ENCODE data around the gene SRD5A1. TPM values are rescaled to one million over a fixed set of nuclear protein-coding genes. Genes with fewer than 3 reads are reported as not detected.

Gene SRD5A1
- total RNA-seq, 4 donors from 2014 or later = 34.1 to 126 (median 80.1) TPM

GRCh38 chr5:6586647-6587042, 46.6 kb upstream of the SRD5A1 start:
- TF ChIP-seq POLR2A (IDR thresholded peaks at IDR 0.05) (no peak), CTCF (IDR thresholded peaks at IDR 0.05) (no peak)
- Histone ChIP-seq H3K27ac (no peak overlapping the region), H3K9me3 (no peaks in the 10 kb centered on the region), H3K4me1 (peaks cover 9 to 17% (median 13%) of the 10 kb centered on the region in 3 donors), H3K27me3 (peaks cover 0 to 46% (median 1%) of the 10 kb centered on the region in 4 donors), H3K4me3 (no peak overlapping the region), H3K36me3 (no peaks in the 10 kb centered on the region)
- intact Hi-C loops (cut with DNase I) = no loop called here
- WGBS, 2 donors = 79 to 86% methylated on average over 4 to 5 of the region's 5 CpGs
- DNase-seq = no peak

- intact Hi-C loops (cut with DNase I) = no loop called here
- no peak for DNase-seq
- Histone ChIP-seq H3K36me3 (no peaks in the 10 kb centered on the region), H3K4me1 (peaks cover 9 to 16% (median 13%) of the 10 kb centered on the region in 3 donors), H3K27ac (no peak overlapping the region), H3K27me3 (peaks cover 0 to 40% (median 1%) of the 10 kb centered on the region in 4 donors), H3K9me3 (no peaks in the 10 kb centered on the region), H3K4me3 (no peak overlapping the region)
- TF ChIP-seq CTCF (IDR thresholded peaks at IDR 0.05) = no peak
- no peak for TF ChIP-seq POLR2A (IDR thresholded peaks at IDR 0.05)
- WGBS, 2 donors = 84 to 85% methylated on average over 9 of the region's 9 CpGs
Observed at GRCh38 chr5:6587171-6587570, 46.1 kb upstream of the SRD5A1 start.

- Histone ChIP-seq H3K4me1 (no peaks in the 10 kb centered on the region), H3K9me3 (no peaks in the 10 kb centered on the region), H3K27me3 (peaks cover 0 to 14% (median 0%) of the 10 kb centered on the region in 4 donors), H3K36me3 (peaks cover 0 to under 1% (median 0%) of the 10 kb centered on the region in 3 donors), H3K4me3 (no peak overlapping the region), H3K27ac (no peak overlapping the region)
- intact Hi-C loops (cut with DNase I) = no loop called here
- no peak for TF ChIP-seq POLR2A (IDR thresholded peaks at IDR 0.05)
- TF ChIP-seq CTCF (IDR thresholded peaks at IDR 0.05) = no peak
- DNase-seq = no peak
- WGBS, 2 donors = 30 to 58% methylated on average over 2 of the region's 2 CpGs
Observed at GRCh38 chr5:6590581-6590980, 42.7 kb upstream of the SRD5A1 start.

- DNase-seq = no peak
- no peak overlapping the region for H3K4me3 ChIP-seq
- intact Hi-C loops (cut with DNase I) = no loop called here
- H3K36me3 ChIP-seq = peaks cover 0 to 12% (median 0%) of the 10 kb centered on the region in 3 donors
- H3K9me3 ChIP-seq = no peaks in the 10 kb centered on the region
- H3K4me1 ChIP-seq = no peaks in the 10 kb centered on the region
- no peak overlapping the region for H3K27ac ChIP-seq
- 65 to 96% methylated on average over 4 to 10 of the region's 12 CpGs for WGBS, 2 donors
- H3K27me3 ChIP-seq = peaks cover 0 to 4% (median 0%) of the 10 kb centered on the region in 4 donors
- TF ChIP-seq POLR2A (IDR thresholded peaks at IDR 0.05) (no peak), CTCF (IDR thresholded peaks at IDR 0.05) (no peak)
Observed at GRCh38 chr5:6591671-6592288, 41.5 kb upstream of the SRD5A1 start.

- Histone ChIP-seq H3K9me3 (no peaks in the 10 kb centered on the region), H3K27me3 (no peaks in the 10 kb centered on the region), H3K36me3 (peaks cover 0 to 20% (median 0%) of the 10 kb centered on the region in 3 donors), H3K4me1 (no peaks in the 10 kb centered on the region), H3K4me3 (no peak overlapping the region), H3K27ac (no peak overlapping the region)
- DNase-seq = no peak
- TF ChIP-seq CTCF (IDR thresholded peaks at IDR 0.05) (no peak), POLR2A (IDR thresholded peaks at IDR 0.05) (no peak)
- WGBS, 2 donors = 47 to 51% methylated on average over 3 of the region's 3 CpGs
- intact Hi-C loops (cut with DNase I) = no loop called here
Observed at GRCh38 chr5:6592601-6593000, 40.6 kb upstream of the SRD5A1 start.
